ENCODE measurements around the gene LARGE2.
"Not testable (repeated sequence)": the region's sequence is repeated elsewhere in the genome, so short reads cannot be mapped to it uniquely, and the experiment has no call there.

Gene LARGE2

GRCh38 chr11:45900916-45901617 lies 21.4 kb upstream of the LARGE2 start:
- H3K4me3 Mint-ChIP-seq, result peak overlapping the region; percentile 65 to 73
- peaks cover 12% of the 10 kb centered on the region for H3K36me3 Mint-ChIP-seq (ENCODE audit: insufficient read depth)
- no peaks in the 10 kb centered on the region for H3K9me3 Mint-ChIP-seq
- H3K27me3 Mint-ChIP-seq, result peaks cover 4 to 22% of the 10 kb centered on the region in 2 donors
- ATAC-seq (replicated peaks), result no peak
- DNase-seq, result no peak
- peaks cover 7 to 16% of the 10 kb centered on the region in 2 donors for H3K4me1 Mint-ChIP-seq (ENCODE audit: low read depth in 2 of 2)
- peak overlapping the region in 1 of 2 donors; percentile 42 for H3K27ac Mint-ChIP-seq

GRCh38 chr11:45901626-45902025 lies 20.8 kb upstream of the LARGE2 start:
- ATAC-seq (replicated peaks), result no peak
- Mint-ChIP-seq H3K27me3 (peaks cover 4 to 19% of the 10 kb centered on the region in 2 donors), H3K27ac (peak overlapping the region in 1 of 2 donors; percentile 17), H3K9me3 (no peaks in the 10 kb centered on the region), H3K36me3 (ENCODE audit: insufficient read depth) (peaks cover 16% of the 10 kb centered on the region), H3K4me1 (ENCODE audit: low read depth in 2 of 2) (peaks cover 11 to 19% of the 10 kb centered on the region in 2 donors), H3K4me3 (peak overlapping the region in 1 of 2 donors; percentile 65)
- DNase-seq, result no peak

- no peak overlapping the region for H3K4me3 Mint-ChIP-seq
- H3K27ac Mint-ChIP-seq, result no peak overlapping the region
- ATAC-seq (replicated peaks) (no peak), DNase-seq (no peak)
- H3K36me3 Mint-ChIP-seq (ENCODE audit: insufficient read depth), result peaks cover 18% of the 10 kb centered on the region
- no peaks in the 10 kb centered on the region for H3K9me3 Mint-ChIP-seq
- peaks cover 14 to 19% of the 10 kb centered on the region in 2 donors for H3K4me1 Mint-ChIP-seq (ENCODE audit: low read depth in 2 of 2)
- peaks cover 4 to 14% of the 10 kb centered on the region in 2 donors for H3K27me3 Mint-ChIP-seq
Measured at GRCh38 chr11:45902452-45903380, 19.7 kb upstream of the LARGE2 start.

- Mint-ChIP-seq H3K36me3 (ENCODE audit: insufficient read depth) (peaks cover 30% of the 10 kb centered on the region), H3K4me3 (no peak overlapping the region), H3K27me3 (peaks cover 0 to 4% of the 10 kb centered on the region in 2 donors), H3K27ac (peak overlapping the region in 1 of 2 donors; percentile 22), H3K4me1 (ENCODE audit: low read depth in 2 of 2) (peaks cover 14 to 20% of the 10 kb centered on the region in 2 donors), H3K9me3 (no peaks in the 10 kb centered on the region)
- DNase-seq (no peak), ATAC-seq (replicated peaks) (no peak)
Measured at GRCh38 chr11:45904309-45904915, 18.0 kb upstream of the LARGE2 start.

- H3K27ac Mint-ChIP-seq, result no peak overlapping the region
Measured at GRCh38 chr11:45905095-45905494, 17.4 kb upstream of the LARGE2 start.

DNA sequence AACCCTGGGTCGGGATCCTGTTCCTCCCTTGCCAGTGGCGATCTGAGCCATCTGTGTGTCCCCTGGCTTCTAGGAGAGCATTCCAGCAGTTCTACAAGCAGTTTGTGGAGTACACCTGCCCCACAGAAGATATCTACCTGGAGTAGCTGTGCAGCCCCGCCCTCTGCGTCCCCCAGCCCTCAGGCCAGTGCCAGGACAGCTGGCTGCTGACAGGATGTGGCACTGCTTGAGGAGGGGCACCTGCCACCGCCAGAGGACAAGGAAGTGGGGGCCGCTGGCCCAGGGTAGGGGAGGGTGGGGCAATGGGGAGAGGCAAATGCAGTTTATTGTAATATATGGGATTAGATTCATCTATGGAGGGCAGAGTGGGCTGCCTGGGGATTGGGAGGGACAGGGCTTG lies 16.9 kb upstream of the LARGE2 start:
- not testable (repeated sequence) for H3K27ac Mint-ChIP-seq, H3K9me3 Mint-ChIP-seq, DNase-seq, H3K27me3 Mint-ChIP-seq, H3K4me3 Mint-ChIP-seq
- Mint-ChIP-seq H3K4me1 (ENCODE audit: low read depth in 2 of 2) (peaks cover 12 to 16% of the 10 kb centered on the region in 2 donors), H3K36me3 (ENCODE audit: insufficient read depth) (peaks cover 37% of the 10 kb centered on the region)
- ATAC-seq (replicated peaks), result peak; percentile 11

More at GRCh38 chr11:45905095-45905494, 17.4 kb upstream of the LARGE2 start:
- Mint-ChIP-seq H3K27me3 (peaks cover 0 to 4% of the 10 kb centered on the region in 2 donors), H3K4me3 (no peak overlapping the region), H3K9me3 (no peaks in the 10 kb centered on the region), H3K36me3 (ENCODE audit: insufficient read depth) (peaks cover 32% of the 10 kb centered on the region), H3K4me1 (ENCODE audit: low read depth in 2 of 2) (peaks cover 14 to 18% of the 10 kb centered on the region in 2 donors)
- ATAC-seq (replicated peaks) (no peak), DNase-seq (no peak)

DNA sequence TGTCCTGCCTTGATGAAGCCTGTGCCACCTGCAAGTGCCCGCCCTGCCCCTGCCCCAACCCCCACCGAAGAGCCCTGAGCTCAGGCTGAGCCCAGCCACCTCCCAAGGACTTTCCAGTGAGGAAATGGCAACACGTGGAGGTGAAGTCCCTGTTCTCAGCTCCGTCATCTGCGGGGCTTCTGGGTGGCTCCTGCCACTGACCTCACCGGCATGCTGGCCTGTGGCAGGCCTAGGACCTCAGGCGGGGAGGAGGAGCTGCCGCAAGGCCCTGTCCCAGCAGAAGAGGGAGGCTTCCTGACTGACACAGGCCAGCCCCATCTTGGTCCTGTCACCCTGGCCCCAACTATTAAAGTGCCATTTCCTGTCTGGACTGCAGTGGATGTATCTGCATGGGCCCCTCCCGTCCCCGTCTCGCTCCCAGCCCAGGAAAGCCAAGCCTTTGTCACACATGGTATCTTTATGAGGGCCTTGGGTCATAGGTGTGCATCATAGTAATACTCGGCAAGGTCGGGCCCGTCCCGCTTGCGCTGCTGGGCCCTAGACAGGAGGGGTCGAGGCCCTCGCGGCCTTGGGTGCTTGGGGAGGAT lies 16.3 kb upstream of the LARGE2 start:
- H3K9me3 Mint-ChIP-seq, result no peaks in the 10 kb centered on the region
- DNase-seq, result no peak

DNA sequence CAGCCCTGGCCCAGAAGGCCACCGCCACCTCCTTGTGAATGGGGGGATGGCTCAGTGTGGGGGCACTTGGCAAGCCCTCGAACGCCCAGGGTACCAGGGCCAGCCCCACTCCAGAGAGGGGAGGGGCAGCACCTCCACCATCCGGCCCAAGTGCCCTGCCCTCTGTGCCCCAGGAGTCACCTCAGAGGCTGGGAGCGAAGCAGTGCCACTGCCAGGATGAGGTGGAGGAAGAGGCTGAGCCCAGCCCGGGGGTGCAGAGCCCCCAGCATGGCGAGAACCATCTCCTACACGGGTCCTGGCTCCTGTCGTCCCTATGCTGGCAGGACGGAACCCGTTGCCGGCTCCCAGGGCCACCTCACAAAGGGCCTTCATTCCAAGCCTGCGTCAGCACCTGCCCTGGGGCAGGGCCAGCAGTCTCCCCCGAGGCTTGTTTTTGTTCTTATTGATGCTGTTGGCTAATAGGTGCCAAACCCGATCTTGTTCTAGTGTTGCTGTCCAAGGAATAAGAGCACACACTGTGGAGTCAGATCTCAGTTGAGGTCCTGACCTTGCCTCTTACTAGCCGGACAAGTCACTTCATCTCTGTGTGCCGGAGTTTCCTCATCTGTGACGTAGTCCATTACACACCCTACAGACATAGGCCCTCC lies 15.4 kb upstream of the LARGE2 start, which contains the start of gene FREY1:
Gene FREY1 (minus strand): TSS at position 307 of the 647 bp plus-strand sequence. CDS start 26 bp downstream, at position 281.
- ATAC-seq (replicated peaks) (no peak), DNase-seq (no peak)
- no peaks in the 10 kb centered on the region for H3K27me3 Mint-ChIP-seq
- H3K4me3 Mint-ChIP-seq, result no peak within 1 kb of the TSS
- peaks cover 8 to 14% of the 10 kb centered on the region in 2 donors for H3K4me1 Mint-ChIP-seq (ENCODE audit: low read depth in 2 of 2)
- H3K27ac Mint-ChIP-seq, result peak within 1 kb of the TSS; percentile 84 to 91
- no peaks in the 10 kb centered on the region for H3K9me3 Mint-ChIP-seq
- peaks cover 39% of the 10 kb centered on the region for H3K36me3 Mint-ChIP-seq (ENCODE audit: insufficient read depth)

More for the DNA sequence above, 16.3 kb upstream of the LARGE2 start:
- ATAC-seq (replicated peaks), result peak; percentile 22
- Mint-ChIP-seq H3K27me3 (no peaks in the 10 kb centered on the region), H3K36me3 (ENCODE audit: insufficient read depth) (peaks cover 33% of the 10 kb centered on the region), H3K27ac (peak overlapping the region; percentile 16 to 60), H3K4me3 (no peak overlapping the region), H3K4me1 (ENCODE audit: low read depth in 2 of 2) (peaks cover 8 to 14% of the 10 kb centered on the region in 2 donors)

DNA sequence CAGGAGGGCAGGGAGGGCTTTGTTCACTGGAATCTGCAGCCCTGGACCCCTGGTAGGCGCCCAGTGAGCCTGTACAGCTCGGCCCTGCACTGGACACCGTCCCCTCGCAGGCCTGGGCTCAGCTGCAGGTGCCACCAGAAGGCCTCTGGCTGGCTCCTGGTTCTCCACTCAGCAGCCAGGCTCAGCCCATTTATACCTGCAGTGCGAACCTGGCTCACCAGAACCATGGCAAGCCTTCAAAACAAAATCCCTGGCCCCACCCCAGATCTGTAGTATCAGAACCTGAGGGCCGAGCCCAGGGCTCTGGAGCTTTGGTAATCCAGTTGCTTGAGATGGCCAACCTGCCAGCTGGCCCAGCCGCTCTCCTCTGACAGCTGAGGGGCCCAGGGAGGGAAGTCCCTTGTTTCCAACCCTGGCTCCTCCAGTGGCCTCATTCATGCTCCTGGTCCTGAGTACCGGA lies 14.5 kb upstream of the LARGE2 start:
- peak overlapping the region; percentile 84 to 91 for H3K27ac Mint-ChIP-seq
- no peak overlapping the region for H3K4me3 Mint-ChIP-seq
- no peaks in the 10 kb centered on the region for H3K9me3 Mint-ChIP-seq
- H3K36me3 Mint-ChIP-seq (ENCODE audit: insufficient read depth), result peaks cover 40% of the 10 kb centered on the region
- no peak for DNase-seq
- H3K27me3 Mint-ChIP-seq, result no peaks in the 10 kb centered on the region
- ATAC-seq (replicated peaks), result no peak
- H3K4me1 Mint-ChIP-seq (ENCODE audit: low read depth in 2 of 2), result peaks cover 8 to 14% of the 10 kb centered on the region in 2 donors

DNA sequence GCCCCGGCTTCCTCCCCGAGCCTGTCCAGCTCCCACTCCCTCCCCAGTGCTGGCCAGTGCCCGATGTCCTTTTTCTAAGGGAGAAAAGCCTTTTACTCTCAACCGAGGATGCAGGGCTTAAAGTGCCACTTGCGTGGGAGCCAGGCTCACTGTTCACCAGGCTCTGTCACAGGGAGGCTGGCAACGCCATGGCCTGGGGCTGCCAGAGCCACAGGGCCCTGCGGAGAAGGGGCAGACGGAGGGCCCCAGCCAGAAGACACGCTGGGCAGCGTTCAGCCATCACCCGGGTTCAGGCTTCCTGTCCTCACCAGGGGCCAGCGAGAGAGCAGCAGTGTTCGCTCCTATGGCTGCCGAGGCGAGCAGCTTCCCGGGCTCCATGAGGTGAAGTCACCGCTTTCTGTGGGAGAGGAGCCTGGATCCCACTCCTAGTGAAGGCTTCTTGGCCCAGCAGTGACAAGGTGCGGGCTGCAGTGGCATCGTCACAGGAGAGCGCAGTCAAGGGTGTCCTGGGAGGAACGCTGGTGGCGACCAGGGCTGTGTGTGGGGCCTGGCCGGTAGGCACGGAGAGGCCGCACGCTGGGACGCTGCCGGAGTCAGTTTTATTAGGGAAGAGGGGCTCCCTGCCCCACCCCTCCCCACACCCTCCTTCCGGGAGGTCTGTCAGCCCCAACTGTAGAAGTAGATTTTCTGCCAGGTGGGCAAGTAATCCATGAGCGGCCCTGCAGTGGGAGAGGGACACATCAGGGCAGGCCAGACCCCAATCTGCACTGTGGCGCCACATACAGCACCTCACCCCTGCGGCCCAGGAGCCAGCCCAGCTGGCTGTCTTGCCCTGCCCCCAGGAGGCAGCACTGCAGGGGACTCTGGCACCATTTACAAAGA lies 12.6 kb upstream of the LARGE2 start:
- H3K27me3 Mint-ChIP-seq, result no peaks in the 10 kb centered on the region
- H3K4me1 Mint-ChIP-seq (ENCODE audit: low read depth in 2 of 2), result peaks cover 8 to 16% of the 10 kb centered on the region in 2 donors
- H3K4me3 Mint-ChIP-seq, result no peak overlapping the region
- peaks cover 44% of the 10 kb centered on the region for H3K36me3 Mint-ChIP-seq (ENCODE audit: insufficient read depth)
- no peak overlapping the region for H3K27ac Mint-ChIP-seq
- no peaks in the 10 kb centered on the region for H3K9me3 Mint-ChIP-seq
- DNase-seq (no peak), ATAC-seq (replicated peaks) (no peak)

DNA sequence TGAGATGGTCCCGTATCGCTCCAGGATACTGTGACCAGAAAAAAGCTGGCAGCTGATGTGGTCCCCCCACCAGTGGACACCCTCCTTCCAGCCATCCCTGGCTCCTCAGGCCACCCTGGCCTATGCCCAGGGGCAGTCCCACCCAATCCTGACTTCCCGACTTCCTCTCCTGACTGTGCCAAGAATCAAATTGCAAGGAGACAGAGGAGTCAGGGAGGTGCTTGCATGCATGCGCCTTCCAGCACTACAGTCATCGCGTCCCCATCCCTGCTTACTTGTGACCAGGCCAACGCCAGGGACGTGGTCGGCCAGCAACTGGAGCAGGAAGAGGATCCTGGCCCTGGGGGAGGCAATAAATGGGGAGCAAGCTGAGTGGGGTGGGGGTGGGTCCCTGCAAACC lies 11.8 kb upstream of the LARGE2 start:
- H3K4me1 Mint-ChIP-seq (ENCODE audit: low read depth in 2 of 2), result peaks cover 10 to 16% of the 10 kb centered on the region in 2 donors
- H3K36me3 Mint-ChIP-seq (ENCODE audit: insufficient read depth), result peaks cover 49% of the 10 kb centered on the region
- peak overlapping the region in 1 of 2 donors; percentile 77 for H3K27ac Mint-ChIP-seq
- no peaks in the 10 kb centered on the region for H3K27me3 Mint-ChIP-seq
- no peak for ATAC-seq (replicated peaks)
- H3K9me3 Mint-ChIP-seq, result no peaks in the 10 kb centered on the region
- no peak for DNase-seq
- H3K4me3 Mint-ChIP-seq, result no peak overlapping the region

DNA sequence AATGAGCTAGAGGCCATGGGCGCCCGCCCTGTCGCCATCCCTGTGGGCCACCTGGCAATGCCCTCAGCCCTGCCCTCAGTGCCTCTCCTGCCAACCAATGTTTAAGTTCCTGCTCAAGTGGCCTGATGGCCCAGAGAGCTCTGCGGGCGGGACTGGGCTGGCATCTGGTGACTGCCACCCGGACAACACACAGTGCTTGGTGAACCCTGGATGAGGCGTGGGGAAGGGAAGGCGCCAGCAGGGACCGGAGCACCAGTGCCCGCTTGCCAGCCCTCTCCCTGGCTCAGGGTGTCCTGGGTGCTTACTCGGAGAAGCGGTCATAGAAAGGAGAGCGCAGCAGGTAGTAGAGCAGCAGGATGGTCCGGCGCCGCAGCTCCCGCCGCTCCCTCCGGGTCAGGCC lies 8.9 kb upstream of the LARGE2 start:
- no peaks in the 10 kb centered on the region for H3K9me3 Mint-ChIP-seq
- no peak for ATAC-seq (replicated peaks)

More for the DNA sequence above, 8.9 kb upstream of the LARGE2 start:
- DNase-seq, result no peak
- H3K27ac Mint-ChIP-seq, result no peak overlapping the region
- H3K4me1 Mint-ChIP-seq (ENCODE audit: low read depth in 2 of 2), result peaks cover 17 to 31% of the 10 kb centered on the region in 2 donors
- H3K4me3 Mint-ChIP-seq, result peak overlapping the region in 1 of 2 donors; percentile 12
- no peaks in the 10 kb centered on the region for H3K27me3 Mint-ChIP-seq
- peaks cover 50% of the 10 kb centered on the region for H3K36me3 Mint-ChIP-seq (ENCODE audit: insufficient read depth)

Data from effector memory CD8-positive, alpha-beta T cell (primary cell).